GM19240 (cell line): ENCODE results near the gene FANCC.
A peak's percentile ranks its signal among the peaks of the same experiment; 100 is the strongest.

Experiments used
- DNase-seq: peaks from one replicate; pipeline ENCODE4 v3.0.0; 2011; ENCODE audit warnings: low spot score; ENCODE audit not compliant: insufficient read length

The FANCC gene

DNA sequence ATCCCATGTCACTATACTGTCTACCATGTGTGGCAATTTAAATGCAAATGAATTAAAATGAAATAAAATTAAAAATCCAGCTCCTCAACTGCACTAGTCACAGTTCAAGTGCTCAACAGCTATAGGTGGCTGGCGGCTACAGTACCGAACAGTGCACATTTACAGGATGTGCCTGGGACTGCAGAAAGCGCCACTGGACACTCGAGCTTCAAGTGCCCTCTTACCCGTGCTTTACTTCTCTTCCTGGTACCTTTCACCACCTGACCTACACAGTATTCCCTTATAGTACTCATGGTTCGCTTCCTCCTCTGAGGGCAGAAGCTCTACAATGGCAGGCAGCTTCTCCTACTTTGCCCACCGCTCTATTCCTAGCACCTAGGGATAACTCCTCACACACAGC is 166.6 kb downstream of the FANCC start:
- DNase-seq, result no peak

DNA sequence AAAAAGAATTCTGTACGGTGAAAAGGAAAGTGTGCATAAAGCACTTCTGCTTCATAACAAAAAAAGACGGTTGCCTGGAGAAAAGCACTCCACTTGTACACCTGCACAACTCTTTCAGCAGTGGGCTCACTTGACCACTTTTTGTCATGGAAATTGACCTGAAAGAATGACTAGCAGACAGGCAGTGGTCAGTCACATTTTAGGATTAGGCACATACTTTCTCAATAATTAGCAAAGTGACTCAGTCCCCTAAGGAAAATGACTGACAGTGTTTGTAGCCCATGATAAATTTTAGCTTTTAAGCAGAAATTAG is 169.3 kb downstream of the FANCC start:
- no peak for DNase-seq

DNA sequence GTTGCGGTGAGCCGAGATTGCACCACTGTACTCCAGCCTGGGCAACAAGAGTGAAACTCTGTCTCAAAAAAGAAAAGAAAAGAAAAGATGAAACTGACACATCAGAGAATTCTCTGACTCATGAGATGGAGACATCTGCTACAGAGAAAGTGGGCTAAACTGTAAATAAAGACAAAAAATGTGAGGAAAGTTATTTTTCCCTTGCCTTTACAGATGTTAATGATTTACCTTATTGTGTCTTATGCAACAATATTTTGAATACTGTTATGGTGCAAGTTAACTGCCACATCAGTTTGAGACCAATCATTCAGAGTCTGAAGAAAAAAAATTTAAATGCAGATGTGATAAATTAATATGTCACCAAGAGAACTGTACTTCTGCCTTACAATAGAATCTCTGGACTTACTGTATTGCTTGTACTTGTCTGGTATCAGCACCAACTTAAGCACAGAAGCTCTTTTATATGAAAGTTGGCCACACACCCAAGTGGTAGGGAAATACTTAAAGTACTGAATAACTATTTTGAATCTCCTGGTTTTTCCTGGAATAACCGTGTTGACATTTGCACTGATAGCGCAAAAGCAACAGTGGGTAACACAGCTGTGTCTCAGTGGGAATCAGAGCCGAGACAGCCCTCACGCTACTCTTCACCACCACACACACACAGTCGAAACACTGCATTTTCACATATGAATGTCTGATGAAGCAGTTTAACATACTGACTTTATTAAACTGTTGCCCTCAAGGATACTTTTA is 169.9 kb downstream of the FANCC start:
- no peak for DNase-seq

GRCh38 chr9:95143591-95144561 is 173.6 kb downstream of the FANCC start:
- no peak for DNase-seq

GRCh38 chr9:95142728-95143127 is 174.8 kb downstream of the FANCC start:
- no peak for DNase-seq

DNA sequence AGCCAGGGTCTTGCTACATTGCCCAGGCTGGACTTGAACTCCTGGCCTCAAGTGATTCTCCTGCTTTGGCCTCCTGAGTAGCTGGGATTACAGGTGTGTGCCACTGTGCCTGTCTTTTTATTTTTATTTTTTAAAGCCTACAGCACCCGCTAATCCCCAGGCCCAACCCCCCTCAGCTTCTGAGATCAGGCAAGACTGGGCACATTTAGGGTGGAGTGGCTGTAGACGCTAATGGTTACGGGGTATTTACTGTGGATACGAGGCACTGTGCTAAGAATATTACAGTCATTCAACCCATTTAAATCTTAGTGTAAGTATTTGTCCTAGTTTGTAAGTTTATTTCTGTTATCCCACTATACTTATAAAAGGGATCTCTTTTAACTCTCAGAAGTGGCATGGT is 175.2 kb downstream of the FANCC start:
- no peak for DNase-seq

DNA sequence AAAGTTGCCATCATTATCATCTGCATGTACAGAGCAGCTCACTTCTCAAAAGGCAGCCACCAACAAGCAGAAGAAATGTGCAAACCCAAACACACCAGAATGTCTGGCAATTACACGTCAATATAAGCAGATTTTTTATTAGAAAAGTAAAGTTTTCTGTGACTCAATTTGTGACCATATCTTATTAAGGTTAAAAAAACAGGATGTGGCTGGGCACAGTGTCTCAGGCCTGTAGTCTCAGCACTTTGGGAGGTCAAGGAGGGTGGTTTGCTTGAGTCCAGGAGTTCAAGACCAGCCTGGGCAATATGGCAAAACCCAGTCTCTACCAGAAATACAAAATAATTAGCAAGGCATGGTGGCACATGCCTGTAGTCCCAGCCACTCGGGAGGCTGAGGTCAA is 176.7 kb downstream of the FANCC start:
- DNase-seq, result no peak

GRCh38 chr9:95139126-95139525 is 178.4 kb downstream of the FANCC start:
- DNase-seq, result no peak

DNA sequence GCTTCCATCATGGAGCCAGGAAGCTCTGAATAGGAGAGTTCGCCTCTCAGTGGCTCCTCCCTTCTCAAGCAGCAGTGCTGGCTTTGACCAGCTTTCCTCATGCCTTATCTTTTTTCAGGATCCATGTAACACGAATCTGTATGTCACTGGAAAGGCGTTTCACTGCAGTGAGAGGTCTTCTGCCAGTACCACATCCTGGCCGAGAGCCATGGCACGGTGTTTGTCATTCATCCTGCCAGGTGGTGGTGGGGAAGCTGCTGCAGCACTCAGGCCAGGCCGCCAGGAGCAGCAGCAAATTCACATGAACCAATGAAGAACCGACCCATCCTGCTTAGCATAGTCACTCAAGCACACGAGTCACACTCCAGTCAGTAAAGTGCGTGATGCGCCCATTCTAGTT is 179.0 kb downstream of the FANCC start:
- DNase-seq, result no peak

- no peak for DNase-seq
Observed at GRCh38 chr9:95137587-95138145, 179.8 kb downstream of the FANCC start.

DNA sequence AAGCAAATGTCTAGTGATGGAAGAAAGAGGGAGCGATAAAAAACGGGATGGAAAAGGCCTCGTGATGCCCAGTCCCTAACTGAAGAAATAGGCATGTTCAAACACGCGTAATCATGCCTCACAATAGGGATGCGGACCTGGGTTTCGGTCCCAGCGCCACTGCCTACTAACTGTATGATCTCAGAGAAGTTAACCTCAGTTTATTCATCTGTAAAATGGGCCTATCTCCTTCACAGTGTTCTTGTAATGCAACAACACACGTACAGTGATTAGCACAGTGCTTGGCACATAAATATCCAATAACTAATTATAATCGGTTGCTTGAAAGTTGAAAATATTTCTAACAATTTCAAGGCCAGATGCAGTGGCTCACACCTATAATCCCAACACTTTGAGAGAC is 181.8 kb downstream of the FANCC start:
- no peak for DNase-seq

DNA sequence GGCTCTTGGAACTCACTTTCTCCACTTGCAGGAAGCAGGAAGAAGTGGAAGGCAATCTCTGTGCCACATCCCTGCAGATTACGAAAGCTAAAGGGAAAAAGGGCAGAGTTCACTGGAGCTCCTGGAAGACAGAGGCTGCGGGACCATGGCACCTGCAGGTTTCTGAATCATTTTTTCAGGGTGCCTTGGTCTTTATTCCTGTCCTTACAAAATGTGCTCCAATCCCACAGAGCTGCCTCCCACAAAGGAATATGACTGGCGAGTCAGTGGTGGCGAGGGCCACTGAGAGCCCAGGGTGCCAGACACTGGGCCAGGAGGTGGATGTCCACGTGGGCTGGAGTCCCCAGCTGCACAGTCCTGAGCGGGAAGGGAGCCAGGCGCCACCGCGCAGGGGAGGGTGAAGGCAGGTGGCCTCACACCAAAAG is 183.0 kb downstream of the FANCC start:
- DNase-seq, result no peak

DNA sequence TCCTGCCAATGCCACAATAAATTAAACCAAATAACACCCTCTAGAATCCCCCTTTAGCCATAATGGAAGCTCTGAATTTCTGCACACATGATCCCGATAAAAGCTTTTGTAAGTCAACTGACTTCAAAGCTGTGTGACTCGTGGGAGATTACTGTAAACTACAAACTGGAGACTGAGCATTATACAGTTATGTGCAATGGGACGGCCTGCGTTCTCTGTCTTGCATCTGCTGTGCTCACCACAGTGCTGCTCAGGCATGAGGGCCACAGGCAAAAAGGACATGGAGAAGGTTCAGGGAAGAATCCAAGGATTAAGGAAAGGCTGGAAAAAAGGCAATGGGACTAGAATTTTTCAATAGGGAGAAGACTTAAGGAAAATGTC is 184.2 kb downstream of the FANCC start:
- no peak for DNase-seq

DNA sequence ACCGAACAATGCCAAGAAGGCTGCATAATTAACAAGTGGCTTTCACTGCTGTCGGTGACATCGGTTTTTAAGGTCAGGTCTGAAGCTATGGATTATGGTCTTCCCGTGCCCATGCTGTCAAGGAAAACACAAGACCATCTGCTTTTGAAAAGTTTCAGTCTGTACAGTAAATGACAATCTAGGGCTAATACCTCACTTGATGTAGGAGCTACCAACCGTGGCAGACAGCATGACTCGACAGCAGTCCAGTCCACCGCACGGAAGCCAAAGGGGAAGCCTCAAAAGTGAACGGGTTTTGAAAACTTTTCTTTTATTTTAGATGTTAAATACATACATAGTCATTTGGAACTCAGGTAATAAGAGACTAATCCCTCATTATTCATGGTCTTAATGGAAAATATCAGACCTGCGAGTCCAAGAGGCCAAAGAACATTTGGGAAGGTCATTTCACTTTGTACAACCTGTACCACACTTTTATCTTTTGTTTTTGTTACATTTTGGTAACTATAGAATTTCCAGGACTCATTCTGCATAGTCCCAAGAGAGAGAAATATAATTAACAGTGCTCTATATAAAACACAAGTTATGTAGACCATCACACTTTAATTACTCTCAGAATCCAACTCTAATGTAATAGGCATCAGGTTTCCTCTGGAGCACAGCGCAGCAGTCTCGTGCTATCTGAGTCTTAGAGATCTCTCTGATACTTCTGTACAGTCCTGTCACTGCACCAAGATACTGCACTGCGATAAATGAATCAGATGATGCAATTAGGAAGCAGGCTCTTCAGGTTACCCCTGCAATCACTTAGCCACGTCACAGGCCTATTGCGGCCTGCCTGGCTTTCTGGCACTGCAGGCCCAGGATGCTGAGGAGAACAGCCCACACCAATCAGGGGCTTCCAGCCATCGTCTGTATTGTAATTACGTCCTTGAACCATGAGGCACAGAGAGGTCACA is 184.9 kb downstream of the FANCC start:
- DNase-seq, result no peak

- DNase-seq, result peak; percentile 52
Observed at GRCh38 chr9:95131023-95131943, 186.2 kb downstream of the FANCC start.

DNA sequence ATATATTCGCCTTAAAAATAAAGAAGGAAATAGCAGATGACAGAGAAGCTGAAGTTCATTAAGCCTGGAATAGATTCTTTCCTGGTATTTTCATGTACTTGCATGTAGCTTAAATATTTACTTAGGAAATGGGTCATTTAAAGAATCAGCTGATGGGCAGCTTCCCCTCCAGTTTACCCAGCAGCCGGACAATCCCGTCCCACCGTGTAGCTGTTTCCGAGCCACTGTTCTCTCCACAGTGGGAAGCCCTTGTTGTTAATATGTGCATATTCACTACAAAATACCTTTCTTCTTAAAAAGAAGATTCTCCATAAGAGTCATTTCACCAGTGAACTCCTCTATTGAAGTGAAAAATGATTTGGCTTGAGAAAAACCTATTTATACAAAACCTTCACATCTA is 187.0 kb downstream of the FANCC start:
- no peak for DNase-seq

DNA sequence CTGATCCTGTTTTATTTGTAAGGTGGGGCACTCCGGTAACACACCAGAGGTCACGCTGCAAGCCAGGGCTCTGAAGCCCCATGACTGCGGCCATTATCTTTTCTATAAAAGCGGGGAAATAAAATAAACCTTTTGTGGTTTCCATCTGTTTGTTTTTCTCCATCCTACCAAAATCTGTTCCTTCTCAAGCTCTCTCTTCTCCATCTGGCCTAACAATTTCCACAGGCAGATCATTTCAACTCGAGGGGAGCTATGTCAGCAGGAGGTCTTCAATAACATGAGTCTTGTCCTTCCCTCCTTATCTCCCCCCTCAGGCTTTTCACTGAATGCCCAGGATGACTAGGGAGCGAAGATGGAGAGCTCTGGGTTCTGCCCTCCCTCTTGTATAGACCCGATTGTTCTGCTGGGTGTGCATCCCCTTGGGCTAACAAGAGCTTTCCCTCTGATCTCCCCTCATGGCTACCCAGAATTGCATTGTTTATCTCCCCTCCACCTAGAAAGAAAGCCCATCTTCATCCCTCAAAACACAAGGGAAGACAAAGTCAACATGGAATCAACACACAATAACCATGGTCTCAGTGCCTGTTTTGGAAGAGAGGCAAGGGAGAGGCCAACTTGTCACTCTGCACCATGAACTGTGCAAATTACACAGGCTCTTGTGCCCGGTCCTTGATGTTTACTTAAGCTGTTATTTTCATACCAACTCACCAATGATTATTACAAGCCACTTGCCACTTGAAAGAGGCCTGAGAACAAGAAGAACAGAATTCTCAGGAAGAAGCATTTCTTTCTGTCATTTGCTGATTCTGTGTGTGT is 187.8 kb downstream of the FANCC start:
- no peak for DNase-seq

DNA sequence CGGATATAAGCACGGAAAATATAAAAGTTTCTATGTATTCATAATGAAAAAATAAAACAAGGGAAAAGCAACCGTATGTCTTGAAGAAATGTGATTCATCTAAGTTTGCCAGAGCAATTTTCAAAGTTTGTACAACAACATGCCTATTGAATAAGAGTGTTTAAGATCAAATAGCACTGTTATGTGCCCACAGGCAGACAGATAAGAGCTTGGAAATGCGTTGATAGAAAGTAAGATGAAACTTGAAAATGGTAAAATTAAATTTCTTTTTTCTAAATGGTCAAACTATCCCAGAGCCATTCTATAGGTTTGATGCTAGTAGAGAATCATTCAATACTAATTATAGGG is 189.4 kb downstream of the FANCC start:
- no peak for DNase-seq
